ENCODE results near the gene SNRNP200.
"Not testable (repeated sequence)": the region's sequence is repeated elsewhere in the genome, so short reads cannot be mapped to it uniquely, and the experiment has no call there.

Gene SNRNP200

GRCh38 chr2:96267159-96267971, 38.0 kb downstream of the SNRNP200 start:
- DNase-seq = no peak

GRCh38 chr2:96265840-96266679, 39.3 kb downstream of the SNRNP200 start, which contains the start of the genes CIAO1 and TMEM127:
Gene CIAO1, plus strand, starts transcription at chr2:96266225. Its CDS starts 126 bp downstream, at chr2:96266351.
Gene TMEM127, minus strand, starts transcription at chr2:96265997. Its CDS starts 616 bp downstream, at chr2:96265381.
- DNase-seq = peak; percentile 94

- no peak for DNase-seq
Observed at GRCh38 chr2:96265349-96265839, 40.0 kb downstream of the SNRNP200 start.

- no peak for DNase-seq
Observed at GRCh38 chr2:96264656-96265348, 40.5 kb downstream of the SNRNP200 start.

GRCh38 chr2:96264086-96264485, 41.3 kb downstream of the SNRNP200 start:
- DNase-seq = no peak

GRCh38 chr2:96262306-96262705, 43.0 kb downstream of the SNRNP200 start:
- DNase-seq = no peak

GRCh38 chr2:96261328-96262003, 43.9 kb downstream of the SNRNP200 start:
- no peak for DNase-seq

- no peak for DNase-seq
Observed at GRCh38 chr2:96260387-96261260, 44.7 kb downstream of the SNRNP200 start.

- DNase-seq = no peak
Observed at GRCh38 chr2:96259497-96259921, 45.8 kb downstream of the SNRNP200 start.

GRCh38 chr2:96258166-96259022, 47.0 kb downstream of the SNRNP200 start:
- no peak for DNase-seq

GRCh38 chr2:96257744-96258143, 47.6 kb downstream of the SNRNP200 start:
- DNase-seq = not testable (repeated sequence)

- DNase-seq = no peak
Observed at GRCh38 chr2:96256611-96257113, 48.7 kb downstream of the SNRNP200 start.

- DNase-seq = no peak
Observed at GRCh38 chr2:96254571-96254970, 50.8 kb downstream of the SNRNP200 start.

GRCh38 chr2:96253006-96253405, 52.3 kb downstream of the SNRNP200 start:
- DNase-seq = no peak

- no peak for DNase-seq
Observed at GRCh38 chr2:96252526-96252925, 52.8 kb downstream of the SNRNP200 start.

GRCh38 chr2:96251721-96252292, 53.5 kb downstream of the SNRNP200 start:
- no peak for DNase-seq

- DNase-seq = no peak
Observed at GRCh38 chr2:96250188-96250587, 55.2 kb downstream of the SNRNP200 start.

- no peak for DNase-seq
Observed at GRCh38 chr2:96249654-96250053, 55.7 kb downstream of the SNRNP200 start.

GRCh38 chr2:96248624-96249023, 56.7 kb downstream of the SNRNP200 start:
- no peak for DNase-seq

- no peak for DNase-seq
Observed at GRCh38 chr2:96247896-96248295, 57.5 kb downstream of the SNRNP200 start.

All from cortex of kidney (tissue), 1 donor.